Suprapubic skin (tissue), 3 donors: ENCODE results near the gene EDC4.

Experiments
- CTCF ChIP-seq, 2 donors: fragments of 200-600 bp in 1 of 2; fragments of 450-650 bp in 1 of 2; sonication (generic) in 1 of 2; IDR thresholded peaks; one replicate each; pipeline ENCODE4 v1.5.1; 2016 to 2019; ENCODE audit warnings: antibody characterized with exemption in 2 of 2, mild to moderate bottlenecking in 1 of 2, moderate library complexity in 1 of 2
- POLR2A ChIP-seq, 2 donors: fragments of 450-650 bp; IDR thresholded peaks; one replicate each; pipeline ENCODE4 v1.6.1; 2017; ENCODE audit warnings: antibody characterized with exemption in 2 of 2, mild to moderate bottlenecking in 2 of 2, moderate library complexity in 2 of 2

- TF ChIP-seq CTCF (IDR thresholded peaks at IDR 0.05), result no peak
- TF ChIP-seq POLR2A (IDR thresholded peaks at IDR 0.05), result no peak
Observed at GRCh38 chr16:67861877-67862276, 11.0 kb upstream of the EDC4 start.
